ENCODE results near the gene TNIK. TPM values are rescaled to one million over a fixed set of nuclear protein-coding genes. Genes with fewer than 3 reads are reported as not detected.
"Not testable (repeated sequence)": the region's sequence is repeated elsewhere in the genome, so short reads cannot be mapped to it uniquely, and the experiment has no call there.

The TNIK gene
- total RNA-seq, 1 donor from 2014 or later, result 38.1 TPM

DNA sequence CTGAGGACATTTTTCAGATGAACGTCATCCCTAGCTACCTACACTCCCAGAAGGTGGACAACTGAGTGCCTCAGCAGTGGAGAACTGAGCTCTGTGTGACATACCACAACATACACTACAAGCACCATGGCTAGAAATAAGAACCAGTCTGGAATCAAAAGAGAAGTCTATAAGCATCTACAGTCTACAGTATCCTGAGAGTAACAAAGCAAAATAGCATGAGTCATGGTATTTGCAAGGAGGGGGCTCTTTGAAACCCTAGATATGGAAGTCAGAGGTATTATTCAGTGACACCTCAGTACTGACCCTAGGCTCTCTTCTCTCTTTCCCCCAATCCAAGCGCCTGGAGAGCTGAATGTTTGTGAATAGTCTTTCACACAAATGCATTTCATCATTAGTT lies 87.5 kb downstream of the TNIK start:
- Mint-ChIP-seq H3K36me3 (no peaks in the 10 kb centered on the region), H3K4me3 (no peak overlapping the region), H3K27me3 (peaks cover 3% of the 10 kb centered on the region), H3K9me3 (no peaks in the 10 kb centered on the region), H3K4me1 (ENCODE audit: unreplicated experiment) (peaks cover 28% of the 10 kb centered on the region), H3K27ac (no peak overlapping the region)
- TF ChIP-seq, protein P1, sequence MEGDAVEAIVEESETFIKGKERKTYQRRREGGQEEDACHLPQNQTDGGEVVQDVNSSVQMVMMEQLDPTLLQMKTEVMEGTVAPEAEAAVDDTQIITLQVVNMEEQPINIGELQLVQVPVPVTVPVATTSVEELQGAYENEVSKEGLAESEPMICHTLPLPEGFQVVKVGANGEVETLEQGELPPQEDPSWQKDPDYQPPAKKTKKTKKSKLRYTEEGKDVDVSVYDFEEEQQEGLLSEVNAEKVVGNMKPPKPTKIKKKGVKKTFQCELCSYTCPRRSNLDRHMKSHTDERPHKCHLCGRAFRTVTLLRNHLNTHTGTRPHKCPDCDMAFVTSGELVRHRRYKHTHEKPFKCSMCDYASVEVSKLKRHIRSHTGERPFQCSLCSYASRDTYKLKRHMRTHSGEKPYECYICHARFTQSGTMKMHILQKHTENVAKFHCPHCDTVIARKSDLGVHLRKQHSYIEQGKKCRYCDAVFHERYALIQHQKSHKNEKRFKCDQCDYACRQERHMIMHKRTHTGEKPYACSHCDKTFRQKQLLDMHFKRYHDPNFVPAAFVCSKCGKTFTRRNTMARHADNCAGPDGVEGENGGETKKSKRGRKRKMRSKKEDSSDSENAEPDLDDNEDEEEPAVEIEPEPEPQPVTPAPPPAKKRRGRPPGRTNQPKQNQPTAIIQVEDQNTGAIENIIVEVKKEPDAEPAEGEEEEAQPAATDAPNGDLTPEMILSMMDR (conservative IDR thresholded peaks at IDR 0.05), result no peak
- no peak for DNase-seq (ENCODE audit: extremely low spot score, unreplicated experiment)

GRCh38 chr3:171371354-171371753 lies 88.9 kb downstream of the TNIK start:
- Mint-ChIP-seq H3K9me3 (no peaks in the 10 kb centered on the region), H3K36me3 (no peaks in the 10 kb centered on the region), H3K4me1 (ENCODE audit: unreplicated experiment) (peaks cover 27% of the 10 kb centered on the region), H3K27me3 (peaks cover 3% of the 10 kb centered on the region), H3K27ac (no peak overlapping the region), H3K4me3 (no peak overlapping the region)
- DNase-seq (ENCODE audit: extremely low spot score, unreplicated experiment), result no peak
- TF ChIP-seq, protein P1 (conservative IDR thresholded peaks at IDR 0.05), result no peak

DNA sequence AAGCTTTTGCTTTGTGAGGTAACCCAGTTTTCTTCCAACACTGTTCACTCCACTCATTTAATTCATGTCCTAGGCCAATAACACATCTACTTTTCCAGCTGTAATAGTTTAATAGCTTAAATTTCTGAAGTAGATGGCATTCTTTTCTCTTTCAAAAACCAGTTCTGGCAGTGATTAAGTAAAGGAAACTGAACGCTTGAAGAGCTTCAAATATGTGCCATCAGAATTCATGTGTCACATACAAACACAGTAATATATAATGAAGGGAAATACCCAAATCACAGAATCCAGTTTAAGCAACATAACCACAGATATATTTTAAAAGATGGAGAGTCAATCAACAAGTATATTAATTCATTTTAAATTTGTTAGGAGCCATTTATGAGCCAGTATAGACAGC lies 91.0 kb downstream of the TNIK start:
- Mint-ChIP-seq H3K4me1 (ENCODE audit: unreplicated experiment) (peaks cover 26% of the 10 kb centered on the region), H3K27ac (no peak overlapping the region), H3K36me3 (no peaks in the 10 kb centered on the region)

GRCh38 chr3:171366738-171367137 lies 93.5 kb downstream of the TNIK start:
- DNase-seq (ENCODE audit: extremely low spot score, unreplicated experiment); H3K4me3 Mint-ChIP-seq; H3K9me3 Mint-ChIP-seq; H3K27me3 Mint-ChIP-seq; H3K27ac Mint-ChIP-seq; H3K36me3 Mint-ChIP-seq: not testable (repeated sequence)
- peaks cover 38% of the 10 kb centered on the region for H3K4me1 Mint-ChIP-seq (ENCODE audit: unreplicated experiment)

More for the DNA sequence above, 91.0 kb downstream of the TNIK start:
- Mint-ChIP-seq H3K27me3 (peaks cover 3% of the 10 kb centered on the region), H3K4me3 (no peak overlapping the region), H3K9me3 (no peaks in the 10 kb centered on the region)
- TF ChIP-seq, protein P1 (conservative IDR thresholded peaks at IDR 0.05), result no peak
- no peak for DNase-seq (ENCODE audit: extremely low spot score, unreplicated experiment)

GRCh38 chr3:171366043-171366442 lies 94.2 kb downstream of the TNIK start:
- Mint-ChIP-seq H3K27me3 (peaks cover 3% of the 10 kb centered on the region), H3K9me3 (no peaks in the 10 kb centered on the region), H3K4me1 (ENCODE audit: unreplicated experiment) (peaks cover 33% of the 10 kb centered on the region), H3K36me3 (no peaks in the 10 kb centered on the region), H3K4me3 (no peak overlapping the region), H3K27ac (no peak overlapping the region)
- TF ChIP-seq, protein P1 (conservative IDR thresholded peaks at IDR 0.05), result no peak
- DNase-seq (ENCODE audit: extremely low spot score, unreplicated experiment), result no peak

DNA sequence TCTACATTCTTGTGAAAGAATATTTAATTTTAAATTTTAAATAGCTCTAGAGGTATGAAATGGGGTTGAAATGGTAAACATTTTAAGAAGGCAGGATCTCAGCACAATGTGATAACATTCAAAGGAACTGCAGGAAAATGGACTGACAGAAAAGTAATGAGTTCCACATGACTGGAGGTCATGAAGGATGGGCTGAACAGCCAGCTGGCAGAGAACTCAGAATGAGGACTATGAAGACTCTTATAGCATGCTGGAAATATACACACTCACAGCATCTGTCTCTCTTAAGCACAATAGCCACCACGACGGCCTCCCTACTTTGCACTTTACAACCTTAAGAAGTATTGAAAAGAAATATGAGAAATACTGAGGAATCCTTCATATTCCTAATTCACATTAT lies 94.7 kb downstream of the TNIK start:
- Mint-ChIP-seq H3K27ac (no peak overlapping the region), H3K4me3 (no peak overlapping the region), H3K9me3 (no peaks in the 10 kb centered on the region), H3K36me3 (no peaks in the 10 kb centered on the region), H3K27me3 (peaks cover 3% of the 10 kb centered on the region), H3K4me1 (ENCODE audit: unreplicated experiment) (peaks cover 29% of the 10 kb centered on the region)
- DNase-seq (ENCODE audit: extremely low spot score, unreplicated experiment), result no peak
- TF ChIP-seq, protein P1 (conservative IDR thresholded peaks at IDR 0.05), result no peak
